CD4-positive, alpha-beta T cell treated with Interleukin-2 at 100 ng/mL for 4 hours (primary cell): ENCODE measurements around the gene GATAD1.
"Not testable (repeated sequence)": the region's sequence is repeated elsewhere in the genome, so short reads cannot be mapped to it uniquely, and the experiment has no call there.

Source experiments
- DNase-seq: peaks from one replicate; pipeline ENCODE4 v3.0.0-alpha.2; 2020; ENCODE audit warnings: low spot score

The GATAD1 gene, protein sequence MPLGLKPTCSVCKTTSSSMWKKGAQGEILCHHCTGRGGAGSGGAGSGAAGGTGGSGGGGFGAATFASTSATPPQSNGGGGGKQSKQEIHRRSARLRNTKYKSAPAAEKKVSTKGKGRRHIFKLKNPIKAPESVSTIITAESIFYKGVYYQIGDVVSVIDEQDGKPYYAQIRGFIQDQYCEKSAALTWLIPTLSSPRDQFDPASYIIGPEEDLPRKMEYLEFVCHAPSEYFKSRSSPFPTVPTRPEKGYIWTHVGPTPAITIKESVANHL

GRCh38 chr7:92447345-92448204 is at the start of gene GATAD1:
Gene GATAD1 (plus strand): TSS chr7:92447482. CDS start chr7:92447730, 248 bp downstream.
- no peak for DNase-seq

- no peak for DNase-seq
Observed at GRCh38 chr7:92397542-92397941, 49.7 kb upstream of the GATAD1 start.

GRCh38 chr7:92400013-92400412 is 47.3 kb upstream of the GATAD1 start:
- DNase-seq, result no peak

DNA sequence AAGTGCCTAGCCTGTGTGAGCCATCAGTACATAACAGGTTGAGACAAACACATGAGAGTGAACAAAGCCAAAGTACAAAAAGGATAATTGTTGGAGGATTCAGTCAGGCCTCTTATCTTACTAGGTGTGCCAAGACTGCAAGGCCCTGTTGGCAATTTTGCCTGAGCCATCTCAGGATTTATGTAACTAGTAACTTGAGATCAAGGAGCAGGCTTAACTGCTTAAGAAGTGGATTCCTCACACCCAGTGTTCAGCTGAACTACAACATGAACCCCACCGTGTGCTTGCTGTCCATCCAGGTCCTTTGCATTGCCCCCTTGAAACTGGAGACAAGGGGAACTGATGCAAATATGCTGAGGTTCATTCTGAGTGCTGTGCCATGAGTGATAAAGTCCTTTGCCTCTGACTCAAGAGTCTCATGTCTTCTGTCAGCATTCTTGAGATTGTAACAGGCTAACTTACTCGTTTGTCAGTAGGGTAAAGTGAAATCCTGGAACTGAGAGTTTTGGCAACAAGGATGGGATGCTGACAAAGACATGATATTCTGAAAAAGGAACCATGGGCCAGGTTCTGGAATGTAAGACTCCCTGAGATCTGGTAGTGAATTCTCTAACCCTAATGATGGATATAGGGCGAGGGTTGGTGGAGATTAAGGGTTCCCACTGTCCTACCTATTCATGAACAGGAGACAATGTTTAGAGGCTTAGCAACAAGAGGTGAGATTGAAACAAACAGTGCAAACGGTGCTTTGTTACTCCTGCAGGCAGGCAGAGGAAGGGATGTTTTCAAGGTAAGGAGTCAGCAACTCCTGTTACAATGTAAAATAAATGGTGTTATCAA is 44.1 kb upstream of the GATAD1 start:
- no peak for DNase-seq

DNA sequence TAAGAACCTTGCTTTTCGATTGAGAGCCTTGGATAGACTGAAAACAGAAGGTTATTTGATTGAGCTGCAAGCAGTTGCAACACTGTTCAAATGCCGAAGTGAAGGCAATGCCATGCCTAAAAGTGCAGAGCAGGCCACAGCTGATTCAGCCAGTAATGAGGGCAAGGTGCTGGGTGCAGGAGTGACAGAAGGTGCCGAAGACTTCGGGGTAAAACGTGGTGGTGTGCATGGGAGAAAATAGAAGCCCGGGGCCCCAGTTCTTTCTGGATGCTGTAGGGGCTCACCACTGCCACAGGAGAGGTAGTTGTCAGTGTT is 43.6 kb upstream of the GATAD1 start:
- no peak for DNase-seq

GRCh38 chr7:92404170-92404614 is 43.1 kb upstream of the GATAD1 start:
- peak; percentile 27 for DNase-seq

DNA sequence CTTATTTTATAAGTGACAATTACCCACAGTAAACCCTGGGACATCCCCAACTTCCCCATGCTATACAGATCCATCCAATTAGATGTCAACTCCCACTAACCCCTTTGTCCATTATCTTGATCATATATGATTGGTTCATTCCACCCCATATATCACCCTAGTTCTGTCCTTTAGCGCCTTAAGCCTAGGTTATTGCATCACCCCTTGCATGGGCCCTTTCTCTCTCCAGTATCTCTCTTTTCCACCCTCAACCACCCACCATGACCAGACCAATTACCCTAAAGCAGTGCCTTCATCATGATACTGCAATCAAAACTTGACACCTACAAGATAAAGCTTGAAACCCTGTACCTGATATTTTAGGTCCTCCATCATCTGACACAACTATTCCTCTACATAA is 37.9 kb upstream of the GATAD1 start:
- DNase-seq, result no peak

GRCh38 chr7:92410162-92410561 is 37.1 kb upstream of the GATAD1 start:
- not testable (repeated sequence) for DNase-seq

- no peak for DNase-seq
Observed at GRCh38 chr7:92412745-92413144, 34.5 kb upstream of the GATAD1 start.

- DNase-seq, result no peak
Observed at GRCh38 chr7:92413550-92413949, 33.7 kb upstream of the GATAD1 start.

DNA sequence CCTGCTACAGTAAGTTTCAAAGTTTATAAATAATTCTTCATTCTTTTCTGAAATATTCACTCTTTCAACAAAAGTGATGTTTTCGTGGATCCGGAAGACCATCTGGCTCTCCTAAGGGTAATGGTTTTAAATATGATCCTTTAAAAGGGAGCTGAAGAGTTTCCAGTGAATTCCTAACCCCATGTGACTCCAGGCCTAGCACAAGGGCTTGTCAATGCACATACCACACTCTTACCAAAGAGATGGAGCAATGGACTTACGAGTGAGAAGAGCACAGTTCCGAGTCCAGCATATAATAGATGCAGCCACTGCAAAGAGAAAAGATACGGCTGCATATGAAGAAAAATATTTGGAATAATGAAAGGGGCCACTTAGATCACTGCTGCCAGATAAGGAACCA is 32.1 kb upstream of the GATAD1 start:
- DNase-seq, result no peak

DNA sequence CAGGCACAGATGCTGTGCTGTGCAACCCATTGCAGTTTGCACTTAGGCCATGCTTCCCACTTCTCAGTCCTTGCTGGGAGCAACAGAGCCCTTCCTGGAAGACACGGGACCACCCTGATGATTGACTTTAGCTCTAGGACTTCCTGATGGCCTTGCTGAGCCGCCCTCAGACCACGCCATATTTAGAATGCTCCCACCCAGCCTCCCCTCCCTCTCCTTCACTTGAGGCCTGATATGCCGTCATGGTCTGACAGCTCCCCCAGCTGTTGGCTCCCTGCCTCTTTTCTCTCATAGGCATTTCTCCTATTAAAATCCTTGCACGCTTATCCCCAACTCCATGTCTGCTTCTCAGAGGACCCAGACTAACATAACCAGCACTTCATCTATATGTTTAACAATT is 29.4 kb upstream of the GATAD1 start:
- no peak for DNase-seq

GRCh38 chr7:92421676-92422435 is 25.4 kb upstream of the GATAD1 start:
- no peak for DNase-seq

DNA sequence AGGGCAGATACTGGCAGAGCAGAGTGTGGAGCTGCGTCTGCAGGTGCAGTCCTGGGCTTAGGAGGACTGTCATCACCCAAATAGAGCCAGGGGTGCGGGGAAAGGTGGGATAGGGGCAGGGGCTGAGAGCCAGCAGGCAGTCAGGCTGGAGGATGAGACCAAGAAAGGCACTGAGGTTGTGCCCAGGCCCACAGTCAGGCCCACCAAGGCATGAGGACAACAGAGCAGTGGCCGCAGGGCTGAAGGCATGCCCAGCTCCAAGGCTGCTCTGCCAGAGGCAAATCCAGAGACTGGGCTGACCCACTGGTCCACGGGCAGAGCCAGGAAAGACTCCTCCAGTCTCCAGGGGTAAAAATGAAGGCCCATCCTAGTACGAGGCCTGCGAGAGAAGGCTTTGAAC is 24.4 kb upstream of the GATAD1 start:
- no peak for DNase-seq

DNA sequence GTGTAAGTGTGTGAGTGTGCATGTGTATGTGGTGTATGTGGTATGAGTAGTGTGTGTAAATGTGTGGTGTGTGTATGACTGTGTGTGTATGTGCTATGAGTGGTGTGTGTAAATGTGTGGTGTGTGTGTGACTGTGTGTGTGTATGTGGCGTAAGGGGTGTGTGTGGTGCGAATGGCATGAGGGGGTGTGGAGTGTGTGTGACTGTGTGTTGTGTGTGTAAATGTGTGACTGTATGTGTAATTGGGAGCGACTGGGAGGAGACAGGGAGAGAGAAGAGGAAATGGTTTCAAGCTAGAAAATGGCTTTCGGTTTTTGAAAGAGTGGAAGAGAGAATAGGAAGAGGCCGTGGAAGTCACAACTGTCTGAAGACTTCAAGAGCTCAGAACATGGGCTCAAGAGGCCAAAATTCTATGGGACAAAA is 23.6 kb upstream of the GATAD1 start:
- DNase-seq, result no peak

DNA sequence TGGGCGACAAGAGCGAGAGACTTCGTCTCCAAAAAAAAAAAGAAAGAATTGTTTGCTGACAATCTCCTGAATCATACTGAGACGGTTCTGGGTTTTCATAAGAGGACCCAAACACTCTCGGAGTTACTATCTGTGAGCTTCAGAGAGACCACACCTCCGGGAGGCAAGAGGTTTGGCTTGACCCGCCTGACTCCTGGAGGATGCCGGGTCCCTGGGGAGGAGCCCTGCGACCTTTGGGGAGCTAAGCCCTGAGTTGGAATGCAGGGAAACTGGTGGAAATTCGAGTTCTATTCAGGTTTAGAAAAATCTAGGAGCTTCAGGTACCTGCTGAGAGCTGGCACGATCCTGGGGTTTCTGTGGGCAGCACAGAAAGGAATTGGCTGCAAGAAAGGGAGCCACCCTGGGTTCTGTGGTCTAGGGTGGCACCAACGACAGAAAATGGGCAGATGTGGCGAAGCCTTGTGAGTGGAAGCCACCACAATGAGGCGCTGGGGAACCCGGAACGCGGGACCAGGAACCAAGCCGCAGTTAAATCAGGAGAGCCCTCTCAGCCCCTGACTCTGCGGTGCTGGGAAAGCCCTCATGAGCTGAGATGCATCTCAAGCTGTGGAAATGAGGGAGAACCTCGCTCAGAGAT is 21.9 kb upstream of the GATAD1 start:
- DNase-seq, result no peak

GRCh38 chr7:92427193-92427592 is 20.1 kb upstream of the GATAD1 start:
- DNase-seq, result no peak

GRCh38 chr7:92432299-92432946 is 14.9 kb upstream of the GATAD1 start:
- DNase-seq, result no peak

DNA sequence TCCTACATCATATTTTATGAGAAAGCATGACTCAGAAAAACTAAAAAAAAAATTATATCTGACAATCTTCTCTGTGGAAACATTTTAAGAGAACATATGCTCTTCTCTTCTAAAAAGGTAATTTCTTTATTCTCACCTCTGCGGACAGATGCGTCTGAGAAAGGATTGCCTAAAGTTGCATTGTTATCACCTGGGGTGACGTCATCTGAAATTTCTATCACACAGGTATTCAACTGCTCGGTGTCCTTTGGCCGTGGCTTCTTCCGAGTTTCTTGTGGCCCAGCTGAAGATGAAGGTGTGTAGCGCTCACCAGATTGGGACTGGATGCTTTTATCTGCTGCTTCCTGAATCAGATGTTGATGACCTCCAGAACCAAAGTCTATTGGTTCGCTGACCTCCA is 14.3 kb upstream of the GATAD1 start:
- no peak for DNase-seq

DNA sequence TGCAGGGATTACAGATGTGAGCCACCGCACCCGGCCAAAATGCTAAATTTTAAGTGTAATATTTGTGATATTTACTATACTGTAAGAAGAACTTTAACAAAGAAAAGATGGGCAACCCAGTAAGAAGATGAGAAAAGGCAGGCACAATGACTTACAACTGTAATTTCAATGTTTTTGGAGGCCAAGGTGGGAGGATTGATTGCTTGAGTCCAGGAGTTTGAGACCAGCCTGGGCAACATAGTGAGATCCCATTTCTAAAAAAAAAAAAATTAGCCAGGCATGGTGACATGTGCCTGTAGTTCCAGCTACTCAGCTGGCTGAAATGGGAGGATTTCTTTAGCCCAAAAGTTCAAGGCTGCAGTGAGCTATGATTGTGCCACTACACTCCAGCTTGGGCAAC is 11.7 kb upstream of the GATAD1 start:
- DNase-seq, result no peak
